ENCODE data around the gene ATR. TPM values are rescaled to one million over a fixed set of nuclear protein-coding genes. Genes with fewer than 3 reads are reported as not detected.

The ATR gene
- total RNA-seq, 1 experiment from 2014 or later = 24.7 TPM

GRCh38 chr3:142497729-142498128 is 80.8 kb downstream of the ATR start:
- peaks cover 6 to 8% of the 10 kb centered on the region in 2 experiments; a peak in 2 of 4 replicates for H3K36me3 ChIP-seq (ENCODE audit: control insufficient read depth in 1 of 2, insufficient read depth in 2 of 2, low read length in 2 of 2)
- DNase-seq (ENCODE audit: low read depth, low spot score) (no peak), ATAC-seq (no peak)
- no peaks in the 10 kb centered on the region for H3K79me2 ChIP-seq (ENCODE audit: insufficient read depth, low read length)
- no peaks in the 10 kb centered on the region for H3K9me3 ChIP-seq (ENCODE audit: control insufficient read depth in 1 of 2, insufficient read depth in 1 of 2, low read depth in 1 of 2, low read length in 2 of 2)
- peaks cover 7 to 17% of the 10 kb centered on the region in 2 experiments for H3K4me1 ChIP-seq (ENCODE audit: control insufficient read depth in 1 of 2, insufficient read depth in 2 of 2, low read length in 2 of 2)
- H3K9me2 ChIP-seq (ENCODE audit: insufficient read depth) = no peaks in the 10 kb centered on the region
- intact Hi-C loops (cut with micrococcal nuclease) = no loop called here
- H3K9ac ChIP-seq (ENCODE audit: low read length) = no peak overlapping the region
- no TSS peak for BruUV-seq (replicated peaks)
- no peak overlapping the region for H3K27ac ChIP-seq (ENCODE audit: low read depth, low read length)
- H3K4me2 ChIP-seq (ENCODE audit: low read length) = no peak overlapping the region
- no peaks in the 10 kb centered on the region for H4K20me1 ChIP-seq (ENCODE audit: insufficient read depth)
- CTCF ChIA-PET = no interaction called here
- no peaks in the 10 kb centered on the region for H3K27me3 ChIP-seq (ENCODE audit: insufficient read depth, low read length)
- no peak overlapping the region for H2AFZ ChIP-seq (ENCODE audit: low read depth, low read length, poor library complexity, severe bottlenecking)
- no peak for TF ChIP-seq ZFX (IDR thresholded peaks at IDR 0.05)
- no peak for TF ChIP-seq JUND (IDR thresholded peaks at IDR 0.05)
- TF ChIP-seq EZH2 (IDR thresholded peaks at IDR 0.05) = no peak
- no peak for TF ChIP-seq CTCF (IDR thresholded peaks at IDR 0.05 in 2 of 3, conservative IDR thresholded peaks at IDR 0.05 in 1 of 3; ENCODE audit: borderline replicate concordance in 1 of 3, insufficient read depth in 1 of 3, low read depth in 2 of 3, low read length in 2 of 3)
- TF ChIP-seq ELF1 (IDR thresholded peaks at IDR 0.05; ENCODE audit: borderline replicate concordance, low read depth) = no peak
- TF ChIP-seq MAX (IDR thresholded peaks at IDR 0.05) = no peak
- no peak for TF ChIP-seq FOSL1 (IDR thresholded peaks at IDR 0.05; ENCODE audit: low read depth)
- TF ChIP-seq SRF (IDR thresholded peaks at IDR 0.05; ENCODE audit: low read depth) = no peak
- no peak for TF ChIP-seq SP1 (IDR thresholded peaks at IDR 0.05; ENCODE audit: low read depth)
- TF ChIP-seq POLR2A (IDR thresholded peaks at IDR 0.05; ENCODE audit: borderline replicate concordance, extremely low read depth, insufficient read depth, insufficient read length) = no peak
- TF ChIP-seq ZNF274 (IDR thresholded peaks at IDR 0.05; ENCODE audit: low read depth, low read length) = no peak
- no peak overlapping the region for H3K4me3 ChIP-seq (replicated peaks in 1 of 2; ENCODE audit: low read depth in 1 of 2, low read length in 2 of 2)
- RAD21 ChIA-PET (ENCODE audit: low non-redundant PET in 1 of 2, low total read pairs in 2 of 2, uncharacterized antibody in 2 of 2, unreplicated experiment in 2 of 2) = no interaction called here
- POLR2A ChIA-PET = no interaction called here

Measured in HCT116 (cell line).